HG03066 (cell line): ENCODE data around the gene NR1D1.

Source experiments
- ATAC-seq: cut with Tn5 transposase; IDR thresholded peaks from one replicate; pipeline ENCODE4 v1.9.1; 2021; ENCODE audit warnings: low read depth; ENCODE audit not compliant: unreplicated experiment

Gene NR1D1

GRCh38 chr17:40079545-40079944 is 20.8 kb downstream of the NR1D1 start:
- ATAC-seq: no peak

DNA sequence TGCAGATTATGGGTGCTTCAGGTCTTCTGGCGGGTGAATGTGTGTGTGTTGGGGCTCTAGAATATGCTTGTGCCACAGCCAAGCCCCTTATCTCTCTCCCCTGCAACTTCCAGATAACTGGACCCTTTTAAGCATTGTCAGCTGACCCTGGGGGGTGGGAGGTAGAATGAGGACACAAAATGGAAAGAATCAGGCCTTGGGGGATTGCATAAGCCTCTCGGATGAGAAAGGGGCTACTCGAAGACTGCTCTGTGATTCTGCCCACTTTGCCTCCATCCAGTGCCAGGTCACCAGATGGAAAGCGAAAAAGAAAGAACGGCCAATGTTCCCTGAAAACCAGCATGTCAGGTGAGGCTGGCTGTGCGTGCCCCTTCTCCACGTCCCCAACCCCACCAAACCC is 23.8 kb downstream of the NR1D1 start:
- no peak for ATAC-seq

DNA sequence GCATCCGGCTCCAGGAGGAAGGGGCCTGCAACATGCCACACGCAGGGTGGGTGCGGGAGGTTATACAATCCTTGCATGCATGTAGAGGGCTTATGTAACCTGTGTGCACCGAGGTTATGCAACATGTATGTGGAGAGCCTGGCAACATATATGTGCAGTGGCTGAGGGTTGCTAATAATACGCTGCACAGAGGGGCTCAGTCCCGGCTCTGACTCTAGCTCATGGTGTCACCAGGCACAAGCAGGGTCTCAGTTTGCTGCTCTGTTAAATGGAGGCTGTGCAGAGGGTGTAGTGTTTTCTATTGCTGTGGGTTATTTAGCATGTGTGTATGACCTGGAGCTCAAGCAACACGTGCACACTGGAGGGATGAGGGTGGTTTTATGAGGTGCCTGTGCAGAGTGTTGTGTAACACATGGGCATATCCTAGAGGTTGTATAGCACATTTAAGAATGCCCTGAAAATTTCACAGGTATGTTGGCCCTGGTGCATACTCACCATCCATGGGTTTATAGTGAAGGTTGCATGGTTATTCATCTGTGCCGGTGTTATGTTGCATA is 24.4 kb downstream of the NR1D1 start:
- no peak for ATAC-seq

DNA sequence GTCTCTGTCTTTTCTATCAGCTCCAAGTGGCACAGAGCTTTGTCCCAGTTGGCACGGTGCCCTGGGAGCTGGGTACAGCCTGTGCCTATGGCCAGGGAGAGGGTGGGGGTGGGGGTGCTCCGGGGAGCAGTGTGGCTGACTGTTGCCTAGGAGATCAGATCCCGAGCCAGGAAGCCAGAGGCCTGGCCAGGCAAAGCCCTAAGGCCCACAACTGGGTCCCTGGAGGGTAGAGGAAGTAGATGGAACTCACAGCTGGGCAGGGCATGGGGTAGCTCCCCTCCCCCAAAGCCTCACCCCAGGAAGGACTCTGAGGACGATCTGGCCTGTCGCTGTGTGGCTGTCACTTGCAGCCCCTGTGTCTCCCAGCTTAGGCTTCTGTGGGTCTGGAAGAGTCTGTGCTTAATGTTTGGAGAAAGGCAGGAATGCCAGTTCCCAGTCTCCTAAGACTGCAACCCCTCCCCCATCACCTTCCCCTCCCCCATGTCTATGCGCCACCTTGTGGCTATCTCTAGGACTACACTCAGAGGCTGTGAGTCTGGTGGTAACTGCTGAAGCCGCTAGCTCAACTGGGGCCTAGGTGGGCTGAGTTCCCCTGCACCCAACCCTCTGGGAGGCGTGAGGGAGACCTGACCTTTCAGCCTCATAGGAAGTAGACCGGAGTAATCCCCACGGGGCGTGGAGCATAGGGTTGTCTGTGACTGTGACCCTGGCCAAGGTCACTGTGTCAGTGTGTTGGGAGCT is 25.0 kb downstream of the NR1D1 start:
- ATAC-seq: no peak

DNA sequence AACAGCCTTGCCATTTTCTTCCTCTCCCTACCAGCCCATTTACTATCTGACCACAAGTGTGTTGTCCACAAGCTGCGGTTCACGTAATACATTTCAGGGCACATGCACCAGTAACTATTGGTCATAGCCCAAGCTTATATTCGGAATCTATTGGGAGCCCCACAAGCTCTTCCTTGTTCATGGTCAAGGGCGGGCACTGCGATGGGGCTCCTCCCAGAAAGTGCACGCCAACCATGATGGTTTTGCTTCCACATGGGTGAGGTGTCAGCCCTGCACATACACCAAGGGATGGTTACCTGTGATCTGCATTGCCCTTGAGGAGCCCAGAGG is 25.6 kb downstream of the NR1D1 start:
- ATAC-seq: no peak

DNA sequence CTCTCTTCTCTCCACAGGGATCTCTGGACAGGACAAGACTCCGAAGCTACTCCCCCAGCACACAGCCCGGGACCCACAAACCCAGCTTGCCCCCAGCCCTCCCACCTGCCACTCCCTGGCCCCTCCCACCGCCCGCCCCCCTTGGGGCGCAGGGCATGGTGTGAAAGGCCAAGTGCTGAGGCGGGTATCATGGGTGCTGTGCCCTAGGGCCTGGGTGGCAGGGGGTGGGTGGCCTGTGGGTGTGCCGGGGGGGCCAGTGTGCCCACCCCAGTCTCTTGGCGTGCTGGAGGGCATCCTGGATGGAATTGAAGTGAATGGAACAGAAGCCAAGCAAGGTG is 26.2 kb downstream of the NR1D1 start:
- ATAC-seq: no peak

- ATAC-seq: no peak
Observed at GRCh38 chr17:40073454-40074174, 26.8 kb downstream of the NR1D1 start.

DNA sequence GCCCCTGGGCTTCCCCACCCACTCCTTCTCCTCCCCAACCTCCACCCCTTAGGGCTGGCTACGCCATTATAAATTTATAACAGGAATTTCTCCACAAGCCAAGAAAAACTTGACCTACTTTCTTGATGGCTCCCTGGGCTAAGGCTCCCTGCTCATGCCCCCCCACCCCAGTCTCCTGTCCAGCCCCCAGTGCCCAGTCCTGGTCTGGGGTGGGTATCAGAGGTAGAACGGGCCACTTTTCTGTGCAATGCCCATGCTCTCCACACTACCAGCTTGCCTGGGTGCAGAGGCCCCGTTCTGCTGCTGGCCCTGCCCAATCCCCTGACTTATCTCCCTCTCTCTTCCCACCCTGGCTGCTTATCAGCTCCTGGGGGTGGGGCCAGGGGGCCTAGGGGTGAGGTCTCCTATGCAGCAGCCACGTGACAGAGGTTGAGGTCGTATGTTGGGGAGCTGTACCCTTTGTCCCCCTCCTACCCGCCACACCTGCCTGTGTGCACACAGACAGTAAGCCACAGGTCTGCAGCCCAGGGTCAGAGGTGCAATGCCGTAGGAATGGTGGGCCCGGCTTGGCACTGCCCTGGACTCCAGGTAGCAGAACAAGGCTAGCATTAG is 27.5 kb downstream of the NR1D1 start:
- ATAC-seq: no peak

GRCh38 chr17:40072040-40072734 is 28.2 kb downstream of the NR1D1 start:
- ATAC-seq: no peak

GRCh38 chr17:40071313-40072039 is 28.9 kb downstream of the NR1D1 start:
- ATAC-seq: no peak

DNA sequence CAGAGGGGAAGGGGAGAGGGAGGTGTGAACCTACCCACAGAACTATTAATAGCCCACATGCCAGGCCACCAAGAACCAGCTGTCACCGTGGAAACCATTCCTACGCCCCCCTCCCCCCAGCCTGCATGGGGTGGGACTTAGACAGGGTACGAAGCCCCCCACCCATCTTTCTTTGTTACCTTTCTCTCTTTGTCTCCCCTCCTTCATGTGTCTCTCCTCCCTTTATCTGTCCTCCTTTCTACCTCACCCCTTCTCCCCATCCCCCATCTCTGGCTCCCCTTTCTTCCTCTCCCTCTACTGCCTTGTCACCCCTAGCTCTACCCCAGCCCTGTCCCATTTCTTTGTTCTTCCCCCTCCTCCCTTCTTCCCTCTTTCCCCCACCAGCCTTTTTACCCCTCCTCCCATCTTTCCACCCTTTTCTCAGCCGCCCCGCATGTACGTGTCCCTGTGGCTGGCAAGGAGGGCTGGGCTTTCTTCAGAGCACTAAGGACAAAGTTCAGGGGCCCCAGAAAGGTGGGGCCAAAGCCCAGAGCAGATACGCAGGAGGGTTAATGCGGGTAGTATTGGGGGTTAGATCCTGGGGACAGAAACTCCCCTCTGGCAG is 29.6 kb downstream of the NR1D1 start:
- no peak for ATAC-seq

DNA sequence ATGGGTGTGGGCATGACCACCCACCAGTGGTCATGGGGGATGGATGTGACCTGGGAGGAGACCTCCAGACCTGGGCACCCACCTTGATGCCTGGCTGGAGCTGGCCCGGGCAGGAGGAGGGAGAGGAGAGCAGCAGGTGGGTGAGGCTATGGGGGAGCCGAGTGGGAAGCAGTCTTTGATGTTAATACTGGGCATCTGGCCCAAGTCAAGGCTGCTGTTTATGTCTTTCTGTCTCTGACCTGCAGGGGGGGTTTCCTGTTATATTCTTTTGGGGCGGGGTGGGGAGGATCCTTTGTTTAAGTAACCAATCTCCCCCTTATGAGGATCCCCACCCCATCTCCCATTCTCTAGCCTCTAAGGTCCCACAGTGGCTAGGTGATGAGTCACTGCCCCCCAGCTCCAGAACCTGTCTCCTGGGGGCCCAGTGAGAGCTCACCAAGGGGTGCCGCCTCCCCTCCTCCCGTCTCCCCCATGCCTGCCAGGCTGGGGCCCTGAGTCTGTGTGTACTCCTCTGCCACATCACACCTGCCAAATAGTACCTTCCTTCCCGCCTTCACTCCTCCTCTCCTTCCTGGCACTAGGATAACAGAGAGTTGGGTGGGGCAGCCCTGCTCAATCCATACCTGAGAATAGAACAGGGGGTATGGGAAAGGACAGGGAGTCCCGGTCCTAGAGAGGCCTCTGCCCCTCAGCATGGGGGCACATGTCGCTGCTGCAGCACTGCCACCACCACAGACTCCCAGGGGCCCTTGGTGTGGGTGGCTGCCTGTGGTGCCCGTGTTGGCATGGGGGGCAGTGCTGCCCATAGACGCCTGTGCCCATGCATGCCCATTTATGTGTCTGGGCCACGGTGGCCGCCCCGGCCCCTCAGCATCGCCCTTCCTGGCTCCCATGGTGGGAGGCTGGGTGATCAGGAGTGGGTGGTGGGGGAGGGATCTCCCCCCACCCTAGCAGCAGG is 30.4 kb downstream of the NR1D1 start:
- no peak for ATAC-seq

GRCh38 chr17:40068917-40069750 is 31.3 kb downstream of the NR1D1 start:
- ATAC-seq: no peak

GRCh38 chr17:40068584-40068916 is 31.8 kb downstream of the NR1D1 start:
- no peak for ATAC-seq

GRCh38 chr17:40068129-40068581 is 32.2 kb downstream of the NR1D1 start:
- ATAC-seq: no peak

- no peak for ATAC-seq
Observed at GRCh38 chr17:40067710-40068109, 32.7 kb downstream of the NR1D1 start.

GRCh38 chr17:40065769-40066510 is 34.4 kb downstream of the NR1D1 start:
- no peak for ATAC-seq
